ENCODE measurements around the gene ZG16B. TPM values are rescaled to one million over a fixed set of nuclear protein-coding genes. Genes with fewer than 3 reads are reported as not detected.

Gene ZG16B
- total RNA-seq, 1 donor from 2014 or later = not detected

DNA sequence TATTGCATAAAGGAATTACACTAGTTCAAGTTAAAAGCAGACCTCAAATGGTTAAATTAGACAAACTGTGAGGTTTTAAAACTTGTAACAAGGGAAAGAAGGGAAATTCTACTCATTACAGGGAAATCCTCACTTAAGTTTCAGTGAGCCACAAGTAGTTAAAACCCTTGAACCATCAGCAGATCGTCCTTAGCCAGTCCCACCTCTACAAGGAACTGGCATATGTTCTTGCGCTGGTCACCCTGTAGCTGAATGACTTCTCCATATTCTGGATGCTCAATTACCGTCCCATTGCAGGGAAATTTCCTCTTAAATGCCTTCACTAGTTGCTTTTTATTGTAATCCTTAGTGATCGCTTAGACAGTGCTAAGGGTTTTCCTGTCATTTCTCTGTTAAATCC is 7.6 kb upstream of the ZG16B start:
- no peak for DNase-seq (ENCODE audit: low read depth in 2 of 2)

DNA sequence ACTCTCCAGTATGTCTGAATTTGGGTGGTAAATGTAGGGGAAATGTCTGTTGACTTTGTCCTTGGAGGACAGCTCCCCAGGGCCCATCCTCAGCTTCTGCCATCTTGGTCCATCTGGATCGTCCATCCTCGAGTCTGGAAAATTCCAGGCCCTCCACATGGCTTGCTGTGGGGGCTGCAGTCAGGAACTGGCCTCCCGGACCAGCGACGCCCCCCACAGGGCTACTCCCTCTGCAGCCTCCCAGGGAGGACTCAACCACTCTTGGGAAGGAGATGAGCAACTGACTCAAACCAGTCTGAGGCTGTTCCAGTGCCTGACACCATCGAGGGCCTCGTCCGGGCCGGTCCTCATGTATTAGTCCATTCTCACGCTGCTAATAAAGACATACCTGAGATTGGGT is 5.5 kb upstream of the ZG16B start:
- DNase-seq (ENCODE audit: low read depth in 2 of 2) = no peak

DNA sequence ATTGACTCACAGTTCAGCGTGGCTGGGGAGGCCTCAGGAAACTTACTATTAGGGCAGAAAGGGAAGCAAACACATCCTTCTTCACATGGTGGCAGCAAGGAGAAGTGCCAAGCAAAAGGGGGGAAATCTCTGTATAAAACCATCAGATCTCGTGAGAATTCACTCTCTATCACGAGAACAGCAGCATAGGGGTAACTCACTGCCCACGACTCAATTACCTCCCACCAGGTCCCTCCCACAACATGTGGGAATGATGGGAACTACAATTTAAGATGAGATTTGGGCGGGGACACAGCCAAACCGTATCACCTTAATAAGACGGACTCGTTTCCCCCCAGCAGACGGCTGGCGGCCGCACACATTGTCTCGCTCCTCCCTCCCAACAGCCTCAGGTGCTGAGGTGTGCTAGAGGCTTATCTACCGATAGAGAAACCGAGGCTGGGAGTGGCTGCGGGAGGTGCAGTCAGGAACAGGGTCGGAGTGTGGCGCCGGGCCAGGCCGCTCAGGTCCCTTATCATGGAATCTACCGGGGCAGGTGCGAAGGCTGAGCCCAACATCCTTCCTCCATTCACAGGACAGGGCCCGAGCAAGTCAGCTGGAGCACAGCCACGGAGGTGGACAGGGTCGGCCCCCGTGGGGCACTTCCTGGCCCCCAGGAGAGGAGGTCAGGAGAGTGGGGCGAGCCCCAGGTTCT is 4.9 kb upstream of the ZG16B start:
- no peak for DNase-seq (ENCODE audit: low read depth in 2 of 2)

DNA sequence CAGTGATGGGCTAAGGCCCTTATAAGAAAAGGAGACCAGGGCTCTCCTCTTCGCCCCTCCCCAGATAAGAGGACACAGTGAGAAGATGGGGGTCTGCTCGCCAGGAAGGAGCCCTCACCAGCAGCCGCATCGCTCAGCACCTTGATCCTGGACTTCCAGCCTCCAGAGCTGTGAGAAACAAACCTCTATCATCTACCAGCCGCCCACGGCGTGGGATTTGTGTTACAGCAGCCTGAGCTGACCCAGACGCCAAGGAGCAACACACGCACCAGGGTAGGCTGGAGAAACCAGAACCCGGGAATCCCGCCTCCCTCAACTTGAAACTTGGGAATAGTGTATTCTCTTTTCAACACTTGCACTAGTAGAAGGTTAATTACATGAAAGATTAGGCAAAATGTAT is 4.2 kb upstream of the ZG16B start:
- DNase-seq (ENCODE audit: low read depth in 2 of 2) = no peak

DNA sequence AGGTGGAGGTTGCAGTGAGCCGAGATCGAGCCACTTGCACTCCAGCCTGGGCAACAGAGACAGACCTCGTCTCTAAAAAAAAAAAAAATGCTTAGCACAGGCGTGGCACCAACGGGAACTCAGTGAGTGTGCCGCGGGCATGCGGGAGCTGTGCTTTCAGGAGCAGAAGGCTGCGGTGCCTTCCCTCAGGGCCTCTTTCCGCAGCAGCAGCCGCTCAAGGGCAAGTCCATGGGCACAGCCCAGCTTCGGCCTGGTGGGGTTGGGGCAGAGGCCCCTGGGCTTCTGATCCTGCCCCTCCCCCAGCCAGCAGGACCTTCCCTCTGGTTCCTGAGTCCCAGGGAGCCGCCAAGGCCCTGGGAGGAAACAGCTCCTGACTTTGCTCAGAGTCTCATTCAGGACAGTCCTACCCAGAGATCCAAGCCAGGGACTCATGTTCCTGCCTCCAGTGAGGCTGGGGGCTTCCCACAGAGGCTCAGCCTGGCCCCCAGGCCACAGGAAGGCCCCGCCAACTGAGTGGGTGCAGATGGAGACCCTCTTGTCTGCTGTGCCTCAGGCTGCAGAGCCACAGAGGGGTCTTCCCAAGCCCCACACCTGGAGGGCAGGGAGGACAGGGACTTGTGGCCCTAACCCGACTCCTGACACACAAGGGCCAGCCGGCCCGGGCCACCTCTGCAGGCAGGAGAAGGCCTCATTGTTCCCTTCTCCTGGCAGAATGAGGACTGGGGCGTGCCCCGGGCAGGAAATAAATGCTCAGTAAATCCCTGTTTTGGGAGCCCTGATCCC is 3.3 kb upstream of the ZG16B start:
- no peak for DNase-seq (ENCODE audit: low read depth in 2 of 2)

DNA sequence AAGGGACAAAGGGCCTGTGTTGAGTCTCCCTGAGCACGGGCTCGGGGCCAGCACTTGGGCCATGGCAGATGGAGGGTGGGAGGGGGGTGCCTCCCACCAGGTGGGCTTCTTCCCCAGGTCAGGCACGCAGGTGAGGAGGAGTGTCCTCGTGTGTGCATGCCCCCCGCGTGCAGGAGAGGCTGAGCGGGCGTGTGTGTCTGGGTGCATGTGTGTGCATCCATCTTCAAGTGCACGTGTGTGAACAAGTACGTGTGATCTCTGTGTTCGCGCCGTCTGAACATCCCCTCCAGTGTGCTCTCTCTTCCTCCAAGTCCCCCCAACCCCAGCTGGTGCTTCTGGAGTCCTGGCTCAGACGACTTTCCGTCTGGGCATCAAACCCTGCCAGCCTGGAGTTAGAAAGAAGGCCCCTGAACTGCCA is 2.7 kb upstream of the ZG16B start:
- DNase-seq (ENCODE audit: low read depth in 2 of 2) = no peak

DNA sequence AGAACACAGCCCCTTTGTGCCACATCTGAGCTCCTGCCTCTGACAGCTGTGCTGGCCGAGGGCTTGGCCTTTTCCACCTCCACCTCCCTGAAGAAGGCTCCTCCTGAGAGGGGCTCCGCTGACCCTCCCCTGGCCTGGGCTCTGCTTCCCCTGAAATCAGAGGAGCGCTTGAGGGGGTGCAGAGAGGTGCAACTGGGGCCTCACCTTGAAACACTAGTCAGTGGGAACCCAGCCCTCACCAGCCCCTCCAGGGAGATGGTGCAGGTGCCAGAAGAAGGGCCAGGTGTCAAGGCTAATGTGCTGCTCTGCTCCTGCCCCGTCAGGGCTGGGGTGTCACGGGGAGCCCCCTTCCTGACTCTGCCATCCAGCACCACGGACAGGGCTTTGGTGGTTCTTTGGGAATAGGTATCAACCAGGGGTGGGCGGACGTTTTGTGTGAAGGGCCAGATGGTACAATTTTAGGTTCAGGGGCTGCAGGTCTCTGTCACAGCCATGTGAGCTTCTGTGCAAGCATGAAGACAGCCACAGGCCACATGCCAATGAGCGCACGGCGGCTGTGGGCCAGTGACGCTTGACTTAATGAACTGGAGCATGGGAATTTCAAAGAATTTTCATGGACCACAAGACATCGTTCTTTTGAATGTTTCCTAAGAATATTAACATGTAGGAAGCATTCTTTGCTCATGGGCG is 2.1 kb upstream of the ZG16B start:
- DNase-seq (ENCODE audit: low read depth in 2 of 2) = no peak

DNA sequence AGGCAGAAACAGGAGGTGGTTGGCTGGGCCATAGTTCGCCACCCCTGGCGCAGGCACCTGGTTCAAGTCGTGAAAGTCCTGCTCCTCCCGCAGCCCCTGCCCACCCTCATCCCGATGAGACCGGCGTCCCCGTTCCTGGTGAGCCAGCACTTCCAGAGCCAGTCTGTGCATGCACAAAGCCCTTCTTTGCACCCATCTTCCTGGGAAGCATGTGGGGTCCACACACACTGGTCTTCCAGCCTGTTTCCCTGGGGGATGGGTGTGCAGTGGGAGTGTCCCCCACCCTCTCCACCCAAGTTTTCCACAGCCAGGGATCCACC is 1.6 kb upstream of the ZG16B start:
- no peak for DNase-seq (ENCODE audit: low read depth in 2 of 2)

DNA sequence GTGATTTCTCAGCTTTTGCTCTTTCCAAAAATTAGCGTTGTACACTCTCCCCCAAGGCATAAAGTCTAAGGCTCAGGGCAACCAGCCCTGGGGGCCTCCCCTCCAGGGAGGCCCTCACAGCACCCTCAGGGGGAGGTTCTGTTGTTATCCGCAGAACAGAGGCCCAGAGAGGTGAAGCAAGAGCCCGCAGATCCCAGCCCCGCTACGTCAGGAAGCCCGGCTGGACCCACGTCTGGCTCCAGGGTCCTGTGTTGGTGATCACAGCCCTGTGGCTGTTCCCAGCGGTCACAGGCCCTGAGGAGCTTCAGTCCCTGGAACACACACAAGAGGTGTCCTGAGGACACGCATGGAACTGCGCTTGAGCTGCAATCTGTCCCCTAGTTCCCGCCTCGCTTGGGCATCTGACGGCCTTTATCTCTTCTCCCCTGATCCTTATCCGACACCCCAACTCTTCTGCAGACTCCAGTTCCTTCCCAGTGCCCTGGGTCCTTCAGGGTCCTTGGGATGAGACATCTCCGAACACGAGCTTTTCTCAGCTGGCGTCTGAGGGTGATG is 1.1 kb upstream of the ZG16B start:
- no peak for DNase-seq (ENCODE audit: low read depth in 2 of 2)

DNA sequence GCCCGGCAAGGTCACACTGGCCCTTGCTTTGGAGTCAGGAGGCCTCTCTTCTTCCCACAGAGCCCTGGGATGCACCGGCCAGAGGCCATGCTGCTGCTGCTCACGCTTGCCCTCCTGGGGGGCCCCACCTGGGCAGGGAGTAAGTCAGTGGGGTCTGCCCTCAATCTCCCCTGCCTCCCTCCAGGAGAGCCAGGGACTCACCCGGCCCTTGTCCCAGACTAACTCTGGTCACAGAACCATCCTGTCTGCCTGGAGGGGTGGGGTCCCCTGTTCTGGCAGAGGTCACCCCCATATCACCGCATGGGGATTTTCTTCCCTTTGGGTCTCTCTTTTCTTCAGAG is 222 bp downstream of the ZG16B start:
- DNase-seq (ENCODE audit: low read depth in 2 of 2) = no peak

DNA sequence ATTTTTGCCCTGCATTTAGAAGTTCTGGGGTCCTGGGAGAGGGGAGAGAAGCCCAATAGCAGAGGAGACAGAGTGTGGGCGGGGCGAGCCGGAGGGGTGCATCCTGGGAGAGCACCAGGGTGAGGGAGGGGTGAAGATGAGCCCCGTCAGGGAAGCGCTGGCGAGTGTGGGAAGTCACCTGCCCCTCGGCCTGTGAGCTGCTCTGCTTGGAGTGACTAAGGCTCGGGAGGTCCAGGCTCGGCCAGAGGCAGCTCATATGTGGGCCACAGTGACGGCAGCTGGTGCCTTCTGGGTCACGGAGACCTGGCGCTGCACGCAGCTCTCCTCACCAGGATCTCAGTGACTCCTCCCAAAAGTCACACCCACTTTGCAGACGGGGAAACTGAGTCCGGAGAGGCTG is 1.1 kb downstream of the ZG16B start:
- DNase-seq (ENCODE audit: low read depth in 2 of 2) = no peak

DNA sequence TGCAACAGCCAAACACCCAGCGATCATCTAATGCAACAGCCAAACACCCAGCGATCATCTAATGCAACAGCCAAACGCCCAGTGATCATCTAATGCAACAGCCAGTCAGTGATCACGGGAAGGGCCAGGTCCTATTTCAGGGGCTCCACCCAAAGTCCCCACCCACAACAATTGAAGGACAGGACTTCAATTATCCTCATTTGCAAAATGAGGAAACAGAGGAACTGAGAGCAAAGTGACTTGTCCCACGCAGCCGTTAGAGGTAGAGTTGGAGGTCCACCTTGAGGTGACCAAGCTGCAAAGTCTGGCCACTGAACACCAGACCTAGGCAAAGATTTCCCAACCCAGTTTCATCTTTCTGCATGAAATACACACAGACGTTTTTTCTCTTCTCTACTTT is 3.7 kb downstream of the ZG16B start:
- DNase-seq (ENCODE audit: low read depth in 2 of 2) = no peak

DNA sequence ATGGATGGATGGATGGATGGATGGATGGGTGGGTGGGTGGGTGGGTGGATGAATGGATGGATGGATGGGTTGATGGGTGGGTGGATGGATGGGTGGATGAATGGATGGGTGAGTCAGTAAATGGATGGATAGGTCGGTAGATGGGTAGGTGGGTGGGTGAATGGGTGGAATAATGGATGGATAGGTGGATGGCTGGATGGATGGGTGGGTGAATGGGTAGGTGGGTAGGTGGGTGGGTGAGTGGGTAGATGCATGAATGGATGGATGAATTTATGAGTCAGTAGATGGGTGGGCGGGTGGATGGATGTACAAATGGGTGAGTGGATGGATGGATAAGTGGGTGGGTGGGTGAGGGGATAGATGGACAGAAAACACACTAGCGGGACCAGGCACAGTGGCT is 4.9 kb downstream of the ZG16B start:
- no peak for DNase-seq (ENCODE audit: low read depth in 2 of 2)

DNA sequence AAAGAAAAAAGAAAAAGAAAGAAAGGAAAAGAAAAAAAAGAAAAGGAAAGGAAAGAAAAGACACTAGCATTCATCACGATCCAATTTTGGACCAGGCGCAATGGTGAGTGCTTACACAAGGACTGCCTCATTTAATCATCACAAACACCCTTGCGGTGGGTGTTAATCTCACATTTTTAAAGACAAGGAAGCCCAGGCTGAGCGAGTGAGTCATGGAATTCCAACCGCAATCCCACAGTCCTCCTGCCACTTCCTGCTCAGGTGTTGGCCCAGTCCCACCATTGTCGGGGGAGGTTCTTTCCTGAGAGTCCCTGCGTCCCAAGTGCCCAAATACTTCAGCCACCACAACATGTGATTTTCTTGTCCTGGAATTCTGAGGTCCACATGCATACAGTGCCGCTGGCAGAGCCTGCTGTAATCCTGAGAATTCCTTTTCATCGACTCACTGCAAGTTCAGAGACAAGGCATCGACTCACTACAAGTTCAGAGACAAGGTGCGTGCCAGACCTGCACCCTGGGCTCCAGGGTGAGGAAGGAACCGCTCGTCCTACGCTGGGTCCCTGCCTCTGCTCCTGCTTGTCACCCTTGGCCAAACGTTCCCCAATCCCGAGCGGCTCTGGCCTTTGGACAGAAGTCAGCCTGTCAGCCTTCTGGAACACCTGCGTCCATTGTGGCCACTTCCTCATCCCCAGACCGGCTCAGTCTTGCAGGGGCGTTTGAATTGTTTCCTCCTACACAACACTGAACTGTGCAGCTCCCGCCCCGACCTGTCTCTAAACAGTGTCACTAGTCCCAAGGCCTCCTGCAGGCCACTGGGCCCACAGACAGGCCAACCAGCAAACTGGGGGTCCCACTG is 5.8 kb downstream of the ZG16B start:
- peak; percentile 54 to 80 for DNase-seq (ENCODE audit: low read depth in 2 of 2)

DNA sequence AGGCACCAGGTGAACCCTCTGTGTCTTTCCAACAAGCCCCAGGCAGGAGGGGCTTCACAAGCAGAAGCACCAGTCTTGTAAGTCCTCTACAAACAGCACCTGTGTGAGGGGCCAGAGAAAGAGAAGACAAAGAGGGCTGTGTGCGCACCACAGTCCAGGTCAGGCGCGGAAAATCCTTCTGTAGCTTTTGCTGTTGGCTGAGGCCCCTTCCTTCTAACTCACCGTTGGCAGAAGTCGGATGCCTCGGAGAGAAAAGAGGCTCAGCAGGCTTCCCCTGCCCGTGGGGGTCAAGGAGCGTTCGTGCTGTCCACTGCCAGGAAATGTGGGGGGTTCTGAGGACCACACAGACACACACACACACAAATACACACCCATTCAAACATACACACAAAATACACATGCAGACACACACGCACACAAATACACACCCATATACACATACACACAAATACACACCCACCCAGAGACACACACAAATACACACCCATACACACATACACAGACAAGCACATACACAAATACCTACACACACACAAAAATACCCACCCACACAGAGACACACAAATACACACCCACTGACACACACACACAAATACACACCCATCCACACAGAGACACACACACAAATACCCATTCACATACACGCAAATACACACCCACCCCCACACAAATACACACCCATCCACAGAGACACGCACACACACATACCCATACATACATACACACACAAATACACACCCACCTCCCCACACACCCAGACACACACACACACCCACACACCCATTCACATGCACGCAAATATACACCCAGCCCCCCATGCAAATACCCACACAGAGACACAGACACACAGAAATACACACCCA is 6.8 kb downstream of the ZG16B start:
- DNase-seq (ENCODE audit: low read depth in 2 of 2) = no peak

DNA sequence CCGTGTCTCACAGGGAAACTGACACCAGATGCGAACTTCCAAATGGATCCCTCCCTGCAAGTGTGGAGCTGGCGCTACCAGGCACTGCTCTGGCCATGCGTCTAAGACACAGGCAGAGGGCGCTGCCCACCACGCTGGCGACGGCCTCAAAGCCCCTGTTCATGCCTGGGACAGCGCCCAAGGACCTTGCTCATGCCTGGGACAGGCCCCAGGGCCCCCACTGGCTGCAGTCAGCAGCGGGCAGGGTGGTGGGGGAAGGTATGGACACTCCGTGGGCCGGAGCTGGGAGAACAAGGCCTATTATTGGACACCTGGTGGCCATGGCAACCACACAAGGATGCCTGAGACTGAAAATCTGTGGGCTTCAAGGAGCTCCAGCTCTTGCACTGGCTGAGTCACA is 8.8 kb downstream of the ZG16B start:
- DNase-seq (ENCODE audit: low read depth in 2 of 2) = peak; percentile 82 to 87

DNA sequence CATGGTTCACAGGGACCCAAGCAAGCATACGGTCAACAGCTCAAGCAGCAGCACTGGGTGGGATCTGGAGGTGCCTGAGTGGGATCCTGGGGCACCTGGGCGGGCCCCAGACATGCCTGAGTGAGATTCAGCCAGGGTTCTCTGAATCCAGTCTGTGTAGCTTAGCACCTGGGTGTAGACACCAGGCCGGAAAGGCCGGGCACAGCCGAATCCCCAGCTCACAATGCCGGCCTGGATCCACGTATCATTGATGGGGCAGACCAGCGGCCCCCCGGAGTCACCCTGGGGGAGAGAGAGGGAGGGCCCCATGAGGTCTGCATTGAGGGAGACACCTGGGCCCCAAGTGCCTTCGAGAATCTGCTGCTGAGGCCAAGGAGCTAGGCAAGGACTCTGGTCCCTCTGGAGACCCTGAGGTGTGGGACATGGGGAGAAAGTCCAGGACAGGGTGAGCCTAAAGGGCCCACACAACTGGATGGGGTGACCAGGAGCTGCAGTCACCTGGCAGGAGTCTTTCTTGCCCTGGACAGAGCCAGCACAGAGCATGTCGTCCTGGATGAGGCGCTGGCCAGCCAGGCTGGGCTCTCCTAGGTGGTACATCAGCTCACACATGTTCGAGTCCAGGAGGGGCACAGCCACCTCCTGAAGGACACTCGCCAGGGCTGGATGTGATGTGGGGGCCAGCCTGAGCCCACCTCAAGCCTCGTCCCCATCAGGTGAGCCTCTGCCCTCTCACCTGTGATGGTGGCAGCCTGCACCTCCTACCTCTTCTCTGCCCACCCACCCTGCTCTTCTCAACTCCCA is 9.7 kb downstream of the ZG16B start:
- DNase-seq (ENCODE audit: low read depth in 2 of 2) = no peak

DNA sequence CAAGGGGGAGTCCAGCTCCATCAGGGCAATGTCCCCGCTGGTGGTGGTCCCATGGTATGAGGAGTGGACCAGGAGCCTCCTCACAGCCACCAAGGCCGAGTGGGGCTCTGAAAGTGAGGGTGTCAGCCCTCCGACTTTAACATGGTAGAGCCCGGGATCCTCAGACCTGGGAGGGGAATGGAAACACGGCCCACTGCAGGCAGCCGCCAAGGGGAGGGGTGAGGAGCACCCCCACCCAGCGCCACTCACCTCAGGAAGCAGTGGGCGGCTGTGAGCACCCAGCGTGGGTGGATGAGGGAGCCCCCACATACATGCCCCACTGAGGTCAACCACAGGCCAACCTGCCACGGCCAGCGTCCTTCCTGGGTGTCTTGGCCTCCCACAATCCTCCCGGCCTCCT is 10.8 kb downstream of the ZG16B start:
- DNase-seq (ENCODE audit: low read depth in 2 of 2) = no peak

DNA sequence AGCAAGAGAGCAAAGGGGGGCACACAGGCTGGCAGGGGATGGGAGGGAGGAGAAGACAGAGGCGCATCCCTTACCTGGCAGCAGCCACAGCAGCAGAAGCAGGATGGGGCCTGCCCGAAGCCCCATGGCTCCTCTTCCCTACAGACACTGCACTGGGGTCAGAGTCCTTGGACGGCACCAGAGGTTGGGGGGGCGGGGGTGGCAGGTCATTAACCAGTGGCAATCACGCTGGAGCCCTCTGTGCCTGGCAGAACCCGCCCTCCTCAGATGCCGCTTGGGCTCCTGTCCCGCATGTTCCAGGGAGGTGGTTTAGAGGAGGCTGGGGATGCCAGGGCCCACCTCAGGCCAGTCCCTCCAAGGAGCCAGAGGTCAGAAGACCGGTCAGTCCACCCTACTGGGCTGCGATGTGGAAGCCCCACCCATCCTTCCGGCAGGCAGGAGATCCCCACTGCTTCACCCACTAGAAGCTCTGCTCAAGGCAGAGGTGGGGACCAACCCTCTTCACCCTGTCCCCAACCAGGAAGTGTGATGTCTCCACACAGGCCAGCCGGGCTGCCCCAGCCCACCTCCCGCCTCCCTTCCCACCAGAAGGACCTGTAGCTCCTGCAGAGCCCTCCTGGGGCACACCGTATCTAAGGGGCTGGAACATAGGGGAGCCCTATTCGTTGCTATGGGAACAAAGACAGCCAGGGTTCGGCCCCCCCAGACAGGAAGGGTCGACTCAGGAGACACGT is 11.7 kb downstream of the ZG16B start:
- DNase-seq (ENCODE audit: low read depth in 2 of 2) = no peak

Measured in lung microvascular endothelial cell (primary cell).